22Rv1 (cell line): ENCODE results near the gene SRI.

ENCODE experiments used
- H3K27ac ChIP-seq: fragments of 450-650 bp; 2 replicates; pipeline ENCODE4 v1.5.1; 2017
- CTCF ChIP-seq: fragments of 450-650 bp; IDR thresholded peaks from 2 replicates; pipeline ENCODE4 v1.5.1; 2017; ENCODE audit warnings: mild to moderate bottlenecking
- ZFX ChIP-seq: fragments of 450-650 bp; IDR thresholded peaks from 2 replicates; pipeline ENCODE4 v1.6.1; 2017; ENCODE audit warnings: antibody characterized with exemption, borderline replicate concordance

Gene SRI

GRCh38 chr7:88215295-88215694 is 4.5 kb downstream of the SRI start:
- TF ChIP-seq CTCF (no peak), ZFX (no peak)
- H3K27ac ChIP-seq: no peak overlapping the region

DNA sequence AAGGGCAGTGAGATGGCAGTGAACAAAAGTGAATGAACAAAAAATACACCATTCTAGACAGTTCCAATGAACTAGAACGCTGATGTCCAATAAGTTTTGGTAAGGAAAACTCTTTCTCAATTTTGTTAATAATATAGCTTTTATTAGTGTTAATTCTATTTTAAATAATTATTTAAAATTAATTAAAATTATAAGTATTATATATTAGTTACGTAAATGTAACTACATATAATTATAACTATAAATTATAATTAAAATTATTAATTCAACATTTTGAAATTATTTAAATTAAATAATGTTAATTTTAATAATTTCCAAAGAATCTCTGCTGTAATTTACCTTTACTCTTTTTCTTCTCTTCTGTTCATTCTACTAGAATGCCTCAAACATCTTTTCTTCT is 5.4 kb downstream of the SRI start:
- TF ChIP-seq ZFX (no peak), CTCF (no peak)
- H3K27ac ChIP-seq: no peak overlapping the region

- H3K27ac ChIP-seq: no peak overlapping the region
- TF ChIP-seq ZFX (no peak), CTCF (no peak)
Measured at GRCh38 chr7:88212918-88213317, 6.9 kb downstream of the SRI start.

DNA sequence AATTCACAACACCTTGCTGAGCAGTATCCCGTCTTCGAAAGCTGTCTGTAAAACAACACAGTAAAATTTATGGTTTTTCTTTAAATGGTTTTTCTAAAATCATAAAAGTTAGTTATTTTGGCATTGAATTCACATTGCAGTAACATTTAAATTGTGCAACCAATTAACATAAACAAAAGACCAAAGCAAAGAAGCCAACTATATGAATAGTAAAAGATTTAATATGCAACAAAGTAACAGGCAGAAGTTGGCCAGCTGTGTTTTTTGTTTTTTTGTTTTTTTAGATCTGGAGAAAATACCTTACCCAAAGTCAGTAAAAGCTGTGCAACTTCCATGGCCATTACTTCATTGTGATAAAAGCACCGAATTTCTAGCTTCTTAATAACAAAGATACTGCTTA is 11.3 kb downstream of the SRI start:
- H3K27ac ChIP-seq: no peak overlapping the region
- TF ChIP-seq CTCF: no peak
- no peak for TF ChIP-seq ZFX

DNA sequence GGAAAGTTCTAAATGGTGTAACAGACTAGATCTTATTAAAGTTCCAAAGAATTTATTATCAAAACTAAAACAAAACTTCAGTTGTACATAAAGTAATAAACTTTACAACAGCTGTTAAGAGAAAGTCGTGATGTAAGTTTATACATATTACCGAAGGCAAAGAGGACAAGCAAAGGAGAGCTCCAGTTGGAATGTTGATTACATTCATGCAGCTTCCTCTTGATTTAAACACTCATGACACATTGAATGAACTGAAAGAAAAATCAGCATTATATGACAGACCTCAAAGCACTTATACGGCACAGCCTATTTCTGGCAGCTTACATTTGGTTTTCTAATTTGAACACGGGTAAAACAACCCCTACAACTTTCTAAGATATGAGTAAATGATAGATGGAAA is 13.6 kb downstream of the SRI start:
- no peak overlapping the region for H3K27ac ChIP-seq
- no peak for TF ChIP-seq CTCF
- TF ChIP-seq ZFX: no peak

GRCh38 chr7:88205179-88205578 is 14.7 kb downstream of the SRI start:
- H3K27ac ChIP-seq: no peak overlapping the region
- no peak for TF ChIP-seq CTCF
- TF ChIP-seq ZFX: no peak

DNA sequence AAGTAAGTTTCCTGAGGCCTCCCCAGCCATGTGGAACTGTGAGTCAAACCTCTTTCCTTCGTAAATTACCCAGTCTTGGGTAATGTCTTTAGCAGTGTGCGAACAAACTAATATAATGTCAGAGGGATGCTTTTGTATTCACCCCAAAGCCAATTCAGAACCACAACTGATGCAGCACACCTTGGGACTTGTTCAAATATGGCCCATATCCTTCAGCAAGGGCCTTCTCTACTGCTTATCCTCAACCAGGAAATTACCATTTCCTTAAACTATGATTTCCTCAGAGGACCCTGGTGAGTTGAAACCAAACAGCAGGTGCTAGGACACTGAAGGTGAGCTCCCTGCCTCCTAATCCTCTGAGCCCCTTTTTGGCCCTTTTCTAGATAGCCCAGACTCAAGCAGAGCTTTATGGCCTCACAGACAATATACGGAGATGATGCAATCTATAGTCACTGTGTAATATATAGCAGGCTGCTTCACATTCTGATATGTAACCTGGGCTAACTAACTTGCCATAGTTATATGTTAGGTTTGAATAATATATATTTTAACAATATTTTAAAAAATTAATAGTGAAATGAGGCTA is 15.2 kb downstream of the SRI start:
- H3K27ac ChIP-seq: no peak overlapping the region
- TF ChIP-seq ZFX (no peak), CTCF (no peak)
